OCI-LY3 (cell line): ENCODE data around the gene ACBD7.

ENCODE experiments used
- CTCF ChIP-seq: fragments of 200-600, 300-600 bp; sonication (generic); IDR thresholded peaks from 2 replicates; pipeline ENCODE4 v1.5.1; 2014; ENCODE audit warnings: antibody characterized with exemption, low read length, low read depth
- EZH2phosphoT487 ChIP-seq: fragments of 200-600 bp; shearing (Covaris generic); IDR thresholded peaks from 2 replicates; pipeline ENCODE4 v1.6.1; 2018; ENCODE audit warnings: antibody characterized with exemption, mixed run types, low read depth

DNA sequence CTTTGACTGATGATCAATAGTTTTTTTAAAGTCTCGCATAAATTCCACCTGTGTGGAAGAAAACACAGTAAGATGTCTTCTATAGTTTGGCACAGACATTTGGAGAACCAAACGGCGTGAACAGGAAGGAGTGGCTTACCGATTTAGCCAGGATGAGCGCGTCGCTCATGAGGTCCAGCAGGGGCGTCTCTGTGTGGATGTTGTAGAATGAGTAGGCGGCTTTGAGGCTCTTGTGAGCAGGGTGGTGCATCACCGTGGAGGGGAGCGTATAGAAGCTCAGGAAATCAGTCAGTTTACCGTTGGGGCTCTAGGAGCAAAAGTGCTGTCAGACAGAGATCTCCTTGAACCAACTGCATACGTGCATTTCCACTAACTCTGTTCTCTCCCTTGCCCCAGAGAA is 24.1 kb upstream of the ACBD7 start:
- TF ChIP-seq CTCF (no peak), EZH2phosphoT487 (no peak)
